Chondrocyte (in vitro differentiated cells): Measurements from ENCODE around the gene DHX8. TPM values are rescaled to one million over a fixed set of nuclear protein-coding genes. Genes with fewer than 3 reads are reported as not detected.
"Not testable (repeated sequence)": the region's sequence is repeated elsewhere in the genome, so short reads cannot be mapped to it uniquely, and the experiment has no call there.

ENCODE experiments used
- DNase-seq: peaks from one replicate; pipeline ENCODE4 v3.0.0; 2021; ENCODE audit warnings: mixed read lengths, low spot score
- H3K27ac Mint-ChIP-seq: one replicate; pipeline ENCODE4 v1.8.0; 2021; ENCODE audit warnings: mild to moderate bottlenecking, moderate library complexity, mixed read lengths; ENCODE audit not compliant: unreplicated experiment
- H3K27me3 Mint-ChIP-seq: 2 replicates; pipeline ENCODE4 v1.8.0; 2021; ENCODE audit warnings: low read depth, mixed read lengths
- H3K36me3 Mint-ChIP-seq: 2 replicates; pipeline ENCODE4 v1.8.0; 2021; ENCODE audit warnings: low read depth, mixed read lengths
- H3K4me1 Mint-ChIP-seq: 2 replicates; pipeline ENCODE4 v1.8.0; 2021; ENCODE audit warnings: low read depth, mild to moderate bottlenecking, mixed read lengths
- H3K4me3 Mint-ChIP-seq: one replicate; pipeline ENCODE4 v1.8.0; 2021; ENCODE audit warnings: mild to moderate bottlenecking, moderate library complexity, mixed read lengths; ENCODE audit not compliant: unreplicated experiment
- H3K9me3 Mint-ChIP-seq: 2 replicates; pipeline ENCODE4 v1.8.0; 2021; ENCODE audit warnings: low read depth, mixed read lengths
- CTCF ChIP-seq: fragments of 200-600 bp; sonication (generic); IDR thresholded peaks from 2 replicates; pipeline ENCODE4 v1.5.0; 2021; ENCODE audit warnings: antibody characterized with exemption, mild to moderate bottlenecking, moderate library complexity
- total RNA-seq: library from RNA; stranded (reverse); gene quantifications from 3 replicates; pipeline ENCODE4 v1.2.1, GENCODE V29; 2021

Gene DHX8
- total RNA-seq, 1 donor from 2014 or later, result 49.2 TPM

DNA sequence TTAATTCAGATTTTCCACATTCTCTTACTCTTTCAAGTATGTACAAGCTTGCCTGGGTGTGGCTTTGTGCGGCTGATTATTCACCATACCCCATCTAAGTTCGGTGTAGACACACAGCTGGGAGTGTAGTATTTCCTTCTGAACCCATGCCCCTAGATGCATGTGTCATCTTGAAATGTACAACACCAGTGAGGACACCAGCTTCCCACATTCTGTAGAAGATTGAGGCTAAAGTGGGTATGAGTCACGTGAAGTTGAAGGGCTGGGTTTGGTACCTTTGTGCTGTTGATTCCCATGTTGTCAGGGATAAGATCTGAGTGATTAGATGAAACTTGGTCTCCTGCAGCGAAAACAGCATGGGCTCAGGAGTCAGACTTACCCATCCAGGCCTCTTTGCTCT is 14.6 kb upstream of the DHX8 start:
- H3K4me3 Mint-ChIP-seq, result no peak overlapping the region

DNA sequence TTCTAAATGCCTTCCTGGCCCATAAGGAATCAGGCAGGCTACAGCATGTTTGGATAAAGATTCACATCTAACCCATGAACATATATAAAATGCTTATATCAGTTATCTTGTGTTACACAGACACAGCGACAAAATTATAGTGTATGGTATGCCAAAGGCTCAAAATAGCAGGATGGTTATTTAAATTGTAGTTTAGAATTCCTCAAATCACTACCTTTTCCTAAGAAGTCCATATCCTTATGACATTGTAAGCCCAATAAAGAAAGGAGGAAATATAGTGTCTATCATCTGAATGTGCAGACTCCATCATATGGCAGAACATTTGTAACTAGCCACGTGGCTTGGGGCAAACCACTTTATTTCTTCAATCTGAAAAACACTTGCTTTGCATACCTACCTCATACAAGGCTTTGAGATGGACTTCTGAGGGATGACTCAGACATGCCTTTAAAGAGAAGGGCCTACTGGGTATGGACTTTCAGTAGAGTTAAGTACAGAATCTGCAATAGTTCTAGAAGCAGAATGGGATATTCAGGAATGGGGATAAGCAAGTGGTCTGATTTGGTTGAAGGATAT is 12.1 kb upstream of the DHX8 start:
- no peak overlapping the region for H3K27ac Mint-ChIP-seq
- H3K36me3 Mint-ChIP-seq, result no peaks in the 10 kb centered on the region
- H3K27me3 Mint-ChIP-seq, result no peaks in the 10 kb centered on the region
- no peak for DNase-seq
- no peak overlapping the region for H3K4me3 Mint-ChIP-seq
- no peak for TF ChIP-seq CTCF
- no peaks in the 10 kb centered on the region for H3K9me3 Mint-ChIP-seq
- H3K4me1 Mint-ChIP-seq, result peaks cover 22% of the 10 kb centered on the region

More for the DNA sequence above, 14.6 kb upstream of the DHX8 start:
- no peak for DNase-seq
- no peaks in the 10 kb centered on the region for H3K9me3 Mint-ChIP-seq
- no peaks in the 10 kb centered on the region for H3K27me3 Mint-ChIP-seq
- H3K27ac Mint-ChIP-seq, result peak overlapping the region; percentile 92
- H3K36me3 Mint-ChIP-seq, result no peaks in the 10 kb centered on the region
- peaks cover 22% of the 10 kb centered on the region for H3K4me1 Mint-ChIP-seq
- TF ChIP-seq CTCF, result no peak

DNA sequence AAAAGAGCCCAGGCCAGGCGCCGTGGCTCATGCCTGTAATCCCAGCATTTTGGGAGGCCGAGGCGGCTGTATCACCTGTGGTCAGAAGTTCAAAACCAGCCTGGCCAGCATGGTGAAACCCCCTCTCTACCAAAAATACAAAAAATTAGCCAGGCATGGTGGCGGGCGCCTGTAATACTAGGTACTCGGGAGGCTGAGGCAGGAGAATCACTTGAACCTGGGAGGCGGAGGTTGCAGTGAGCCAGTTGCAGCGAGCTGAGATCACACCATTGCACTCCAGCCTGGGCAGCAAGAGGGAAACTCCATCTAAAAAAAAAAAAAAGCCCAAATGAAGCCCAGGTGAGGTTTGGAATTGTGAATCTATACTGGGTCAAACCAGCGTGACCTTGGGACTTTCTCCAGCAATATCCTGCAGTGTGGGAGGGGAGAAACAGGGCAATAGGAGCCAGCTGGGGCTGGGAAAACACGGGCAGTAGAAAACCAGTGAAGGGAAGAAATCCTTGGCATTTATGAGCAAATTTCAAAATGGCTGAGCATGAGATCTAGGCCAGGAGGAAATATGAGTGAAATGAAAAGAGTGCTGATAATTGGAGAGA is 8.2 kb upstream of the DHX8 start:
- Mint-ChIP-seq H3K36me3 (no peaks in the 10 kb centered on the region), H3K4me1 (no peaks in the 10 kb centered on the region), H3K27me3 (no peaks in the 10 kb centered on the region), H3K27ac (no peak overlapping the region), H3K9me3 (no peaks in the 10 kb centered on the region), H3K4me3 (no peak overlapping the region)
- no peak for DNase-seq
- no peak for TF ChIP-seq CTCF

GRCh38 chr17:43476306-43476705 is 7.5 kb upstream of the DHX8 start:
- H3K9me3 Mint-ChIP-seq, H3K27me3 Mint-ChIP-seq, H3K4me1 Mint-ChIP-seq, DNase-seq, H3K27ac Mint-ChIP-seq, H3K4me3 Mint-ChIP-seq, H3K36me3 Mint-ChIP-seq: not testable (repeated sequence)

GRCh38 chr17:43477832-43478634 is 5.7 kb upstream of the DHX8 start:
- no peaks in the 10 kb centered on the region for H3K27me3 Mint-ChIP-seq
- no peak for TF ChIP-seq CTCF
- H3K9me3 Mint-ChIP-seq, result no peaks in the 10 kb centered on the region
- no peaks in the 10 kb centered on the region for H3K36me3 Mint-ChIP-seq
- H3K27ac Mint-ChIP-seq, result no peak overlapping the region
- no peak for DNase-seq
- H3K4me1 Mint-ChIP-seq, result peaks cover 6% of the 10 kb centered on the region
- H3K4me3 Mint-ChIP-seq, result no peak overlapping the region
